Thyroid gland (tissue), 4 donors: ENCODE results near the gene TMEM117.

Experiments
- POLR2A ChIP-seq, 2 donors: fragments of 450-650 bp; IDR thresholded peaks; one replicate each; pipeline ENCODE4 v1.6.1; 2017; ENCODE audit warnings: antibody characterized with exemption in 2 of 2, mild to moderate bottlenecking in 2 of 2, moderate library complexity in 1 of 2
- TF ChIP-seq, protein P1 (sequence below), 6 experiments: fragments of 200-600 bp in 3 of 6; fragments of 450-650 bp in 3 of 6; sonication (generic) in 3 of 6; IDR thresholded peaks; one replicate each; pipeline ENCODE4 v1.5.1; 2016 to 2019; ENCODE audit warnings: antibody characterized with exemption in 6 of 6, mild to moderate bottlenecking in 2 of 6, inconsistent platforms in 1 of 6, moderate library complexity in 1 of 6

DNA sequence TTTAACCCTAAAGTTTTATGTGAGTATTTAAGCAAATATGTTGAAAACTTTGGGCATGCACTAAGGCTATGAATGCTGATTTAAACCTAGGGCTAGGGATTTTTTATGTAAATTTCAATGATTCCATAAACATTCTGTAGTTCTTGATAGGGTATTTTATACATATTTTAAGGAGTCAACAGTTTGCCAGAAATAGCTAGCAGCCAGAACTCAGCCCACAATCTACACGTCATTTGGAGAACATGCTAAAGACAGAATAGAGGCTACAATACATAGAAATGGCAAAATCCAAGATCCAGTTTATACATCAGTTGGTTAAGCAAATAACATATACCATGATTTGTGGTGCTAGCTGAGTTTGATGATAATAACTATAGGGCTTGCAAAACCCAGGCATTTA is 184.7 kb downstream of the TMEM117 start:
- TF ChIP-seq, protein P1, sequence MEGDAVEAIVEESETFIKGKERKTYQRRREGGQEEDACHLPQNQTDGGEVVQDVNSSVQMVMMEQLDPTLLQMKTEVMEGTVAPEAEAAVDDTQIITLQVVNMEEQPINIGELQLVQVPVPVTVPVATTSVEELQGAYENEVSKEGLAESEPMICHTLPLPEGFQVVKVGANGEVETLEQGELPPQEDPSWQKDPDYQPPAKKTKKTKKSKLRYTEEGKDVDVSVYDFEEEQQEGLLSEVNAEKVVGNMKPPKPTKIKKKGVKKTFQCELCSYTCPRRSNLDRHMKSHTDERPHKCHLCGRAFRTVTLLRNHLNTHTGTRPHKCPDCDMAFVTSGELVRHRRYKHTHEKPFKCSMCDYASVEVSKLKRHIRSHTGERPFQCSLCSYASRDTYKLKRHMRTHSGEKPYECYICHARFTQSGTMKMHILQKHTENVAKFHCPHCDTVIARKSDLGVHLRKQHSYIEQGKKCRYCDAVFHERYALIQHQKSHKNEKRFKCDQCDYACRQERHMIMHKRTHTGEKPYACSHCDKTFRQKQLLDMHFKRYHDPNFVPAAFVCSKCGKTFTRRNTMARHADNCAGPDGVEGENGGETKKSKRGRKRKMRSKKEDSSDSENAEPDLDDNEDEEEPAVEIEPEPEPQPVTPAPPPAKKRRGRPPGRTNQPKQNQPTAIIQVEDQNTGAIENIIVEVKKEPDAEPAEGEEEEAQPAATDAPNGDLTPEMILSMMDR (IDR thresholded peaks at IDR 0.05), result no peak
- TF ChIP-seq POLR2A (IDR thresholded peaks at IDR 0.05), result no peak
